ENCODE results near the gene RARB. TPM values are rescaled to one million over a fixed set of nuclear protein-coding genes. Genes with fewer than 3 reads are reported as not detected.

The RARB gene
- total RNA-seq, 1 donor from 2014 or later: 28.9 TPM

GRCh38 chr3:25574172-25574765 is 146.2 kb downstream of the RARB start:
- DNase-seq (ENCODE audit: low read depth, low spot score): no peak

- no peak for DNase-seq (ENCODE audit: low read depth, low spot score)
Measured at GRCh38 chr3:25575001-25575400, 146.9 kb downstream of the RARB start.

GRCh38 chr3:25576146-25576545 is 148.1 kb downstream of the RARB start:
- no peak for DNase-seq (ENCODE audit: low read depth, low spot score)

- no peak for DNase-seq (ENCODE audit: low read depth, low spot score)
Measured at GRCh38 chr3:25576831-25577454, 148.9 kb downstream of the RARB start.

GRCh38 chr3:25578059-25578458 is 150.0 kb downstream of the RARB start:
- no peak for DNase-seq (ENCODE audit: low read depth, low spot score)

- no peak for DNase-seq (ENCODE audit: low read depth, low spot score)
Measured at GRCh38 chr3:25580534-25580933, 152.5 kb downstream of the RARB start.

- DNase-seq (ENCODE audit: low read depth, low spot score): no peak
Measured at GRCh38 chr3:25581335-25581734, 153.3 kb downstream of the RARB start.

- no peak for DNase-seq (ENCODE audit: low read depth, low spot score)
Measured at GRCh38 chr3:25581823-25582222, 153.8 kb downstream of the RARB start.

- DNase-seq (ENCODE audit: low read depth, low spot score): peak; percentile 19
Measured at GRCh38 chr3:25582242-25582641, 154.2 kb downstream of the RARB start.

GRCh38 chr3:25583343-25583742 is 155.3 kb downstream of the RARB start:
- DNase-seq (ENCODE audit: low read depth, low spot score): no peak

- DNase-seq (ENCODE audit: low read depth, low spot score): no peak
Measured at GRCh38 chr3:25584011-25584789, 156.1 kb downstream of the RARB start.

- DNase-seq (ENCODE audit: low read depth, low spot score): no peak
Measured at GRCh38 chr3:25585361-25586166, 157.5 kb downstream of the RARB start.

- DNase-seq (ENCODE audit: low read depth, low spot score): no peak
Measured at GRCh38 chr3:25586167-25586505, 158.1 kb downstream of the RARB start.

- DNase-seq (ENCODE audit: low read depth, low spot score): no peak
Measured at GRCh38 chr3:25586553-25586952, 158.5 kb downstream of the RARB start.

GRCh38 chr3:25587094-25587493 is 159.0 kb downstream of the RARB start:
- DNase-seq (ENCODE audit: low read depth, low spot score): no peak

GRCh38 chr3:25587526-25587925 is 159.5 kb downstream of the RARB start:
- DNase-seq (ENCODE audit: low read depth, low spot score): no peak

GRCh38 chr3:25587975-25588374 is 159.9 kb downstream of the RARB start:
- no peak for DNase-seq (ENCODE audit: low read depth, low spot score)

GRCh38 chr3:25588441-25589103 is 160.5 kb downstream of the RARB start:
- no peak for DNase-seq (ENCODE audit: low read depth, low spot score)

- DNase-seq (ENCODE audit: low read depth, low spot score): no peak
Measured at GRCh38 chr3:25589104-25589782, 161.2 kb downstream of the RARB start.

- DNase-seq (ENCODE audit: low read depth, low spot score): no peak
Measured at GRCh38 chr3:25589783-25590258, 161.8 kb downstream of the RARB start.

GRCh38 chr3:25592510-25592968 is 164.5 kb downstream of the RARB start:
- DNase-seq (ENCODE audit: low read depth, low spot score): no peak
